Lower leg skin (tissue), 4 donors: ENCODE results near the gene PLB1. TPM values are rescaled to one million over a fixed set of nuclear protein-coding genes. Genes with fewer than 3 reads are reported as not detected.
A peak's percentile ranks its signal among the peaks of the same experiment; 100 is the strongest.

Experiments used
- DNase-seq, 2 donors: peaks; one replicate each; pipeline ENCODE4 v3.0.0-alpha.2; 2019; ENCODE audit warnings: low spot score in 2 of 2
- H3K4me3 ChIP-seq: fragments of 200-600 bp; sonication (generic); 2 replicates; pipeline ENCODE4 v1.5.1; 2017; ENCODE audit warnings: mild to moderate bottlenecking, low read depth; ENCODE audit not compliant: poor library complexity, severe bottlenecking
- POLR2A ChIP-seq, 2 donors: fragments of 450-650 bp; IDR thresholded peaks; one replicate each; pipeline ENCODE4 v1.6.1; 2016 to 2017; ENCODE audit warnings: antibody characterized with exemption in 2 of 2, mild to moderate bottlenecking in 1 of 2, moderate library complexity in 1 of 2
- WGBS, 2 donors: methylation state at CpG; one replicate each; pipeline ENCODE4 v1.1.5; 2018; 5-methylcytosine and 5-hydroxymethylcytosine counted together
- intact Hi-C: fragments of 100-400 bp; cut with DNase I; formaldehyde crosslinking; loops from one replicate; pipeline ENCODE4 v1.15.0; 2023; ENCODE audit warnings: low total_unique reads
- total RNA-seq, 4 donors: library from RNA; depleted of rRNA; stranded (reverse); fragments of >200 nt; gene quantifications; one replicate each; pipeline ENCODE4 v1.1.0, GENCODE V29; 2016
- TF ChIP-seq, protein P1 (sequence below), 3 donors: fragments of 450-650 bp; IDR thresholded peaks; one replicate each; pipeline ENCODE4 v1.5.1; 2016; ENCODE audit warnings: antibody characterized with exemption in 3 of 3, mild to moderate bottlenecking in 3 of 3, moderate library complexity in 2 of 3

The PLB1 gene
- total RNA-seq, 4 donors from 2014 or later, result 3.4 to 10.3 (median 8.9) TPM

DNA sequence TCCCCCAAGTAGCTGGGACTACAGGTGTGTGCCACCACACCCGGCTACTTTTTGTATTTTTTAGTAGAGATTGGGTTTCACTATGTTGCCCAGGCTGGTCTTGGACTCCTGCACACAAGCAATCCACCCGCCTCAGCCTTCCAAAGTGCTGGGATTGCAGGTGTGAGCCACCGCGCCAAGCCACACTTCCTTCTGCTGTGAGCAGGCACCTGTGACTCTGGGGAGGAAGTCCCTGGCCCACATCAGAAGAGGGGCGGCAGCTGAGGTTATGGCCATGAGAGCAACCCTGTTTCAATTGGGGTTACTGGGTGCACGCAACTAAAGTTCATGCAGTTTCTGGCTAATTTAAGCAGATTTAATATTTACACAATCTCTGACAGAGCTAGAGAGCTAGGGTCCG is 91.0 kb downstream of the PLB1 start:
- WGBS, 2 donors, result 88 to 94% methylated on average over 7 of the region's 7 CpGs
- intact Hi-C loops, result no loop called here
- peak in 1 of 2 donors; percentile 84 for DNase-seq

DNA sequence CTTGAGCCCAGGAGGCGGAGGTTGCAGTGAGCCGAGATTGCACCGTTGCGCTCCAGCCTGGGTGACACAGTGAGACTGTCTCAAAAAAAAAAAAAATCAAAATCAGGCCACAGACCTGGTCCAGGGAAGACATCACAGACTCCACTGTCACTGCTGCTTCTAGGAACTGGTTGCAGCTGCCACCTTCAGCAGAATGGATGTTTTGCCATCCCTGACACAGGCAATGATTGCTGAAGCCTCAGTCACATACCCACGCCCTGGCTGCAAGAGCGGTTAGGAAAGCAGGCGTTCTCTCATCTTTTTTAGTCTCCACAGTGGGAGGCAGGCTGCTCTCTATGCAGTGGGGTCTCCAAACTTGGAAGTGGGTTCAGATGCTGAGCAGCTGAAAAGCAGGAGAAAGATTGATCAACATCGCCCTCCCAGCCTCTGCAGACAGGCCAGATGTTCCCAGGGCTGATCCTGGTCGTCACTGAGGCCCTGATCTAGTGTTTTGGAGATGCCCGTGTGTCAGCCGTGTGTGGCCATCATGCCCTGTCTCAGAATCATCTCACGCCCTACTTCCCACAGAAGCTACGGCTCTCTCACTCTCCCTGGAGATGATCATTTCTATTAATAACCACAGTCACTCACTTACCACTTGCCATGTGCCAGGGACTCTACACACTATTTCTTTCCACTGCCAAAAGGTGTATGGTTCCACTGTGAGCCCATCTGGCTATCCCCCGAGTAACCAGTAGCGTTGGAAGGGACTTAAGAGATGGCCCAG is 91.8 kb downstream of the PLB1 start:
- no peak for TF ChIP-seq POLR2A (IDR thresholded peaks at IDR 0.05)
- TF ChIP-seq, protein P1, sequence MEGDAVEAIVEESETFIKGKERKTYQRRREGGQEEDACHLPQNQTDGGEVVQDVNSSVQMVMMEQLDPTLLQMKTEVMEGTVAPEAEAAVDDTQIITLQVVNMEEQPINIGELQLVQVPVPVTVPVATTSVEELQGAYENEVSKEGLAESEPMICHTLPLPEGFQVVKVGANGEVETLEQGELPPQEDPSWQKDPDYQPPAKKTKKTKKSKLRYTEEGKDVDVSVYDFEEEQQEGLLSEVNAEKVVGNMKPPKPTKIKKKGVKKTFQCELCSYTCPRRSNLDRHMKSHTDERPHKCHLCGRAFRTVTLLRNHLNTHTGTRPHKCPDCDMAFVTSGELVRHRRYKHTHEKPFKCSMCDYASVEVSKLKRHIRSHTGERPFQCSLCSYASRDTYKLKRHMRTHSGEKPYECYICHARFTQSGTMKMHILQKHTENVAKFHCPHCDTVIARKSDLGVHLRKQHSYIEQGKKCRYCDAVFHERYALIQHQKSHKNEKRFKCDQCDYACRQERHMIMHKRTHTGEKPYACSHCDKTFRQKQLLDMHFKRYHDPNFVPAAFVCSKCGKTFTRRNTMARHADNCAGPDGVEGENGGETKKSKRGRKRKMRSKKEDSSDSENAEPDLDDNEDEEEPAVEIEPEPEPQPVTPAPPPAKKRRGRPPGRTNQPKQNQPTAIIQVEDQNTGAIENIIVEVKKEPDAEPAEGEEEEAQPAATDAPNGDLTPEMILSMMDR (IDR thresholded peaks at IDR 0.05), result no peak
- 75 to 77% methylated on average over 15 of the region's 15 CpGs for WGBS, 2 donors
- intact Hi-C loops, result no loop called here
- no peak overlapping the region for H3K4me3 ChIP-seq
- peak in 1 of 2 donors; percentile 63 for DNase-seq

More for the DNA sequence above, 91.0 kb downstream of the PLB1 start:
- no peak overlapping the region for H3K4me3 ChIP-seq
- no peak for TF ChIP-seq POLR2A (IDR thresholded peaks at IDR 0.05)
- TF ChIP-seq, protein P1 (IDR thresholded peaks at IDR 0.05), result no peak

DNA sequence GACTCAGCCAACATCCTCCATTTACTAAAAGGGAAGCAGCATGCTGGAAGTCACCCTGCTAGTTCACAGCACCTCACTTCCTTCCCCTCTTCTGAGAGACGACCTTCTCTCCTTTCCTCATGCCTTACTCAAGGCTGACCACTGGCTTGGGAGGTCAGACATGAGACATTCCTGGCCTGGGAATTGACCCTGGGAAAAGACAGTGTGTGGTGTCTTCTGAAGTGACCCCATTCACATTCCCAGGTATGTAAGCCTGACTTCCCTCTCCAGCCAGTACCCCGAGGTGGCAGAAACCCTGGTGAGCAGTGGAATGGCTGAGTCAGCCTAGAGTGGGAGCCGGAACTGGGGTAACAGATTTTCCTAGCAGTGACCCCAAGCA is 92.4 kb downstream of the PLB1 start:
- DNase-seq, result peak in 1 of 2 donors; percentile 62
- H3K4me3 ChIP-seq, result no peak overlapping the region
- intact Hi-C loops, result no loop called here
- TF ChIP-seq, protein P1 (IDR thresholded peaks at IDR 0.05), result no peak
- TF ChIP-seq POLR2A (IDR thresholded peaks at IDR 0.05), result no peak
- 71 to 73% methylated on average over 3 of the region's 3 CpGs for WGBS, 2 donors

DNA sequence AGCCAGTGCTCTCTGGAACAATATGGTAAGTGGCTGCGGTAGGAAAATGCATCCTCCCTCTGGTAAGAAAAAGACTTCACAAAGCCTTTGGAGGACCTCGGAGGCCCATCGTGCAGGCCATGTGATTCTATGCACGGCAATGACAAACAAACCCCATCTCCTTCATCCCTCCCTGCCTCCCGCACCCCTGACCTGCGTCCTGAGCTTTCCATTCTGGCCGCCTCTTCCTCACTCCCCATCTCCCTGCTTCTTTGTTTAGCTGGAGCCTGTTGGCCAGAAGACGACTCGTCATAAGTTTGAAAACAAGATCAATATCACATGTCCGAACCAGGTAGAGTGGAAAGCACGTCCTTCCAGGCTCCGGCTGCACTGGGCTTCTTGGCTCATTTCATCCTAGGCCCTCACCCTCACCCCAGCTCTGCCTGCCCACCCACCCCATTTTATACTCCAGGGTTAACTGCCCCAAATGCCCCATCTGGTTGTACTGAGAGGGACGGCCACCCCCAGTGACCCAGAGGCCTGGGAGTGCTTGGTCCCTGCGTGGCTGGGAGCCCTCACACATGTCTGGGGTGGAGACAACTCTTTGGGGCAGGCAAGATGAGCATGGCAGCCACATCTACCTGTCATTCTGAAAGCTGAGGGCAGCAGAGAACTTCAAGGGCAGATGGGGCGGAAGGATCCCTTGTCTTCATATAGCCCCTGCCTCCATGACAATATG is 94.0 kb downstream of the PLB1 start:
- no peak overlapping the region for H3K4me3 ChIP-seq
- DNase-seq, result peak in 1 of 2 donors; percentile 80
- no peak for TF ChIP-seq POLR2A (IDR thresholded peaks at IDR 0.05)
- TF ChIP-seq, protein P1 (IDR thresholded peaks at IDR 0.05), result no peak
- intact Hi-C loops, result loop anchor here (10.0 kb wide), 1 partner anchor 165 kb away; the partner anchor contains the start of gene PPP1CB
- 93 to 94% methylated on average over 15 of the region's 15 CpGs for WGBS, 2 donors

DNA sequence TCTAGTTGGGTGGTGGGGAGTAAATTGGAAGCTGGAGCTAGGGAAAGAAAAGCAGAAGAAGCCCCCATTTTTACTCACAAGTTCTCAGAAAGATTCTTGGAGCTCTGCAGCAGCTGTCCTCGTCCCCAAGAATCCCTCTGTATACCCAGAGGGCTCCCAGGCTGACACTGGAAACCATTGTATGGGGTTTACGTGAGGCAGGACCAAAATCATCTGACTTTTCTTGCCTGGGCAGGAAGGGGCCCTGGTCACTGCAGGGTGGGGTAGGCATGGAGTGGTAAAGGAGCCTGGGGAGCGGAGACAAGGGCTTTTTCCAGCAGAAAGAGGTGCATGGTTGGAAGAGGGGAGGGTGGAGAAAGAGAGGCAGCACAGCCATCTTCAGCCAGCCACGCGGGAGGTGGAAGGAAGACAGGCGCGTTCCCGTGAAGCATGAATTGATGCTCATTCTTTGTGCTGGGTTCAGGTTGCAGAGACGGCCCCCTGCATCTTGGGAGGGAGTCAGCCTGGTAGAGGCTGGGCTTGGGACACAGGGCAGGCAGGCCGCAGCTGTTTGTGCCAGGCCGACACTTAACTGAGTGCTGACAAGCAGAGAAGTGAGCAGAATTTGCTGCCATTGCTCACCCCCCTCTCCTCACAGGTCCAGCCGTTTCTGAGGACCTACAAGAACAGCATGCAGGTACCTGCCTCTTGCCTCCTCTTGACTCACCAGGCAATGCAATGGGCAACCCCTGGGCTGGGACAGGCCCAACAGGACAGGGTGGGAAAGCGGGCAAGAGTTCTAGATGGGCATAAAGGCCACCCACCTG is 94.8 kb downstream of the PLB1 start:
- no peak overlapping the region for H3K4me3 ChIP-seq
- intact Hi-C loops, result loop anchor here (10.0 kb wide), 1 partner anchor 164 kb away; the partner anchor contains the start of gene PPP1CB
- WGBS, 2 donors, result 85 to 86% methylated on average over 13 of the region's 13 CpGs
- TF ChIP-seq POLR2A (IDR thresholded peaks at IDR 0.05), result no peak
- TF ChIP-seq, protein P1 (IDR thresholded peaks at IDR 0.05), result no peak
- DNase-seq, result peak in 1 of 2 donors; percentile 71
